Prostate gland (tissue), 2 donors: ENCODE measurements around the gene AQP12B. TPM values are rescaled to one million over a fixed set of nuclear protein-coding genes. Genes with fewer than 3 reads are reported as not detected.

Source experiments
- DNase-seq: peaks from one replicate; pipeline ENCODE4 v3.0.0-alpha.2; 2019; ENCODE audit warnings: low spot score
- H3K27ac ChIP-seq, 2 donors: fragments of 200-600 bp; sonication (generic); 2 replicates each; pipeline ENCODE4 v1.5.1; 2017 to 2019
- H3K27me3 ChIP-seq: fragments of 200-600 bp; sonication (generic); replicated peaks from 2 replicates; pipeline ENCODE4 v1.5.1; 2019; ENCODE audit not compliant: insufficient read depth
- H3K36me3 ChIP-seq, 2 donors: fragments of 200-600 bp; sonication (generic); 1 replicate in 1 of 2; 2 replicates in 1 of 2; pipeline versions ENCODE4 v1.5.1 to v1.8.1; 2017 to 2019
- H3K4me1 ChIP-seq: fragments of 200-600 bp; sonication (generic); replicated peaks from 2 replicates; pipeline ENCODE4 v1.5.1; 2019
- H3K4me3 ChIP-seq, 2 donors: fragments of 200-600 bp; sonication (generic); 2 replicates each; pipeline ENCODE4 v1.5.1; 2017 to 2019
- H3K9me3 ChIP-seq: fragments of 200-600 bp; sonication (generic); 2 replicates; pipeline ENCODE4 v1.5.1; 2017
- CTCF ChIP-seq, 4 experiments: fragments of 200-600 bp in 2 of 4; fragments of 450-650 bp in 2 of 4; sonication (generic) in 2 of 4; IDR thresholded peaks; 1 replicate in 3 of 4; 2 replicates in 1 of 4; pipeline ENCODE4 v1.5.1; 2016 to 2019; ENCODE audit warnings: antibody characterized with exemption in 4 of 4, mild to moderate bottlenecking in 2 of 4, moderate library complexity in 2 of 4
- POLR2A ChIP-seq: fragments of 450-650 bp; IDR thresholded peaks from one replicate; pipeline ENCODE4 v1.6.1; 2016; ENCODE audit warnings: antibody characterized with exemption, mild to moderate bottlenecking
- POLR2AphosphoS5 ChIP-seq: sonication (generic); formaldehyde crosslinking; IDR thresholded peaks from one replicate; pipeline ENCODE4 v1.6.1; 2017; ENCODE audit warnings: antibody characterized with exemption
- WGBS: methylation state at CpG from one replicate; pipeline ENCODE4 v1.1.5; 2018; 5-methylcytosine and 5-hydroxymethylcytosine counted together
- intact Hi-C: fragments of 100-400 bp; cut with DNase I; formaldehyde crosslinking; loops from one replicate; pipeline ENCODE4 v1.14.2; 2022
- total RNA-seq, 2 donors: library from RNA; depleted of rRNA; stranded (reverse); fragments of >200 nt; gene quantifications; one replicate each; pipeline ENCODE4 v1.1.0, GENCODE V29; 2016

The AQP12B gene
- total RNA-seq, 2 donors from 2014 or later: not detected

GRCh38 chr2:240644859-240645301 is 37.8 kb downstream of the AQP12B start:
- Histone ChIP-seq H3K4me3 (no peak overlapping the region), H3K36me3 (no peaks in the 10 kb centered on the region), H3K9me3 (no peaks in the 10 kb centered on the region), H3K27ac (no peak overlapping the region), H3K4me1 (no peaks in the 10 kb centered on the region), H3K27me3 (peaks cover 6% of the 10 kb centered on the region)
- WGBS: 69% methylated on average over 8 of the region's 8 CpGs
- intact Hi-C loops: no loop called here
- TF ChIP-seq CTCF (IDR thresholded peaks at IDR 0.05) (no peak), POLR2A (no peak), POLR2AphosphoS5 (no peak)
- no peak for DNase-seq

GRCh38 chr2:240644171-240644651 is 38.5 kb downstream of the AQP12B start:
- H3K36me3 ChIP-seq: no peaks in the 10 kb centered on the region
- H3K27ac ChIP-seq: no peak overlapping the region
- H3K9me3 ChIP-seq: no peaks in the 10 kb centered on the region
- no peak for TF ChIP-seq CTCF (IDR thresholded peaks at IDR 0.05)
- intact Hi-C loops: no loop called here
- no peak for DNase-seq
- peaks cover 6% of the 10 kb centered on the region for H3K27me3 ChIP-seq
- WGBS: 52% methylated on average over 11 of the region's 14 CpGs
- H3K4me3 ChIP-seq: no peak overlapping the region
- no peaks in the 10 kb centered on the region for H3K4me1 ChIP-seq

GRCh38 chr2:240643811-240644150 is 38.9 kb downstream of the AQP12B start:
- H3K36me3 ChIP-seq: no peaks in the 10 kb centered on the region

GRCh38 chr2:240643093-240643810 is 39.4 kb downstream of the AQP12B start:
- no peak for DNase-seq
- Histone ChIP-seq H3K27ac (no peak overlapping the region), H3K36me3 (no peaks in the 10 kb centered on the region), H3K9me3 (no peaks in the 10 kb centered on the region), H3K4me1 (no peaks in the 10 kb centered on the region), H3K4me3 (no peak overlapping the region), H3K27me3 (peaks cover 6% of the 10 kb centered on the region)
- intact Hi-C loops: no loop called here
- 62% methylated on average over 11 of the region's 13 CpGs for WGBS
- no peak for TF ChIP-seq CTCF (IDR thresholded peaks at IDR 0.05)
- TF ChIP-seq POLR2A: no peak
- TF ChIP-seq POLR2AphosphoS5: no peak

More at GRCh38 chr2:240643811-240644150, 38.9 kb downstream of the AQP12B start:
- H3K4me3 ChIP-seq: no peak overlapping the region
- no peak overlapping the region for H3K27ac ChIP-seq
- H3K9me3 ChIP-seq: no peaks in the 10 kb centered on the region
- TF ChIP-seq CTCF (IDR thresholded peaks at IDR 0.05): no peak
- TF ChIP-seq POLR2A: no peak
- no peak for TF ChIP-seq POLR2AphosphoS5
- intact Hi-C loops: no loop called here
- DNase-seq: no peak
- 81% methylated on average over 14 of the region's 15 CpGs for WGBS
- H3K27me3 ChIP-seq: peaks cover 6% of the 10 kb centered on the region
- H3K4me1 ChIP-seq: no peaks in the 10 kb centered on the region

GRCh38 chr2:240642806-240643092 is 39.9 kb downstream of the AQP12B start:
- 89% methylated on average over 11 of the region's 11 CpGs for WGBS
- Histone ChIP-seq H3K4me3 (no peak overlapping the region), H3K36me3 (no peaks in the 10 kb centered on the region), H3K27ac (no peak overlapping the region), H3K27me3 (peaks cover 4% of the 10 kb centered on the region), H3K9me3 (no peaks in the 10 kb centered on the region), H3K4me1 (no peaks in the 10 kb centered on the region)
- TF ChIP-seq POLR2AphosphoS5: no peak
- no peak for TF ChIP-seq POLR2A
- intact Hi-C loops: no loop called here
- DNase-seq: no peak
